Activated CD8-positive, alpha-beta T cell treated with anti-CD3 and anti-CD28 coated beads for 36 hours (primary cell): ENCODE results near the gene SPCS3. TPM values are rescaled to one million over a fixed set of nuclear protein-coding genes. Genes with fewer than 3 reads are reported as not detected.

Experiments
- ATAC-seq: fragments of 200-7000 bp; cut with Tn5 transposase; one replicate; pipeline ENCODE4 v1.10.0; 2021; ENCODE audit warnings: mild to moderate bottlenecking, moderate library complexity
- CTCF ChIA-PET: fragments of 350-600 bp; sonication (Branson Sonifier 250); formaldehyde crosslinking; loops from one replicate; lab custom pipeline; 2021; ENCODE audit warnings: antibody characterized with exemption; lab: Charles Lee
- POLR2A ChIA-PET: fragments of 350-600 bp; sonication (Branson Sonifier 250); formaldehyde crosslinking; loops from one replicate; lab custom pipeline; 2021; ENCODE audit warnings: antibody characterized with exemption; lab: Charles Lee
- DNase-seq: peaks from one replicate; pipeline ENCODE4 v3.0.0-alpha.2; 2020
- H3K27ac Mint-ChIP-seq: one replicate; pipeline ENCODE4 v1.8.0; 2021; ENCODE audit warnings: mild to moderate bottlenecking, mixed read lengths
- H3K27me3 Mint-ChIP-seq: one replicate; pipeline ENCODE4 v1.8.0; 2021; ENCODE audit warnings: mixed read lengths
- H3K36me3 Mint-ChIP-seq: one replicate; pipeline ENCODE4 v1.8.0; 2021; ENCODE audit warnings: low read depth, mixed read lengths
- H3K4me1 Mint-ChIP-seq: one replicate; pipeline ENCODE4 v1.8.0; 2021; ENCODE audit warnings: low read depth, mixed read lengths
- H3K4me3 Mint-ChIP-seq: one replicate; pipeline ENCODE4 v1.8.0; 2021; ENCODE audit warnings: mild to moderate bottlenecking, moderate library complexity, mixed read lengths
- H3K9me3 Mint-ChIP-seq: one replicate; pipeline ENCODE4 v1.8.0; 2021; ENCODE audit warnings: mixed read lengths
- CTCF ChIP-seq: fragments of 200-600 bp; IDR thresholded peaks from one replicate; pipeline ENCODE4 v1.8.0; 2022; ENCODE audit warnings: antibody characterized with exemption, mild to moderate bottlenecking
- intact Hi-C: fragments of 100-400 bp; cut with micrococcal nuclease; formaldehyde crosslinking; loops from one replicate; pipeline ENCODE4 v1.10.0; 2022
- total RNA-seq, 2 experiments: library from RNA; stranded (reverse); gene quantifications; one replicate each; pipeline ENCODE4 v1.2.3, GENCODE V29; 2021

Gene SPCS3
- total RNA-seq, 2 experiments from 2014 or later: 153 to 155 TPM

DNA sequence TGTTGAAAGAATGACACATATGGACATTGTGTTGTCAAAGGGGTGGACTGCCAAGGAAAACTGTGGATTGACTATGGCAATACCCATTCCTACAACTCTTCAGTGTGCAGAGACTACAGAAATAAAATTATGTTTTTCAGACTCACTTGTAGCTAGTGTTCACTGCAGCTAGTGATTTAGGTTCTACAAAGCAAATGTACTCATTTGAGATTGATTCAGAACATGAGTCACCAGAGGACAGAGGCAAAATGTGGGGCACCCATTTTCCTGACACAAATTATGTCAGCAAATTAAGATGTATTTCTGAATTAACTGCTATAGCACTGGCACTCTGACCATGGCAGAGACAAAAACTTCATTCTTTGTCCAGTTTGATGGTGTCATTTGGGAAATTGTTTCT, 40.7 kb downstream of the SPCS3 start:
- intact Hi-C loops: no loop called here
- ATAC-seq: no peak
- no peak for DNase-seq
- TF ChIP-seq CTCF: no peak
- H3K9me3 Mint-ChIP-seq: no peaks in the 10 kb centered on the region
- no peak overlapping the region for H3K4me3 Mint-ChIP-seq
- H3K27ac Mint-ChIP-seq: no peak overlapping the region
- no peaks in the 10 kb centered on the region for H3K4me1 Mint-ChIP-seq
- peaks cover 3% of the 10 kb centered on the region for H3K27me3 Mint-ChIP-seq
- ChIA-PET CTCF (no interaction called here), POLR2A (no interaction called here)
- H3K36me3 Mint-ChIP-seq: peaks cover 3% of the 10 kb centered on the region

DNA sequence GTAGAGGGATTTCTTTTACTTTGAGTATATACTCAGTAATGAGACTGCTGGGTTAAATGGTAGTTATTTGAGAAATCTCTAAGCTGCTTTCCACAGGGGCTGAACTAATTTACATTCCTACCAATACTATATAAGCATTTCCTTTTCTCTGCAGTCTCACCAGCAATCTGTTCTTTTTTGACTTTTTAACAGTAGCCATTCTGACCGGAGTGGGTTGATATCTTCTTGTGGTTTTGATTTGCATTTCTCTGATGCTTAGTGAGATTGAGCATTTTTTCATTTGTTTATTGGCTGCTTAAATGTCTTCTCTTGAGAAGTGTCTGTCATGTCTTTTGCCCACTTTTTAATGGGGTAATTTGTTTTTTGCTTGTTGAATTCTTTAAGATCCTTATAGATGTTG, 43.3 kb downstream of the SPCS3 start:
- Mint-ChIP-seq H3K27ac (no peak overlapping the region), H3K27me3 (peaks cover 3% of the 10 kb centered on the region), H3K4me3 (no peak overlapping the region), H3K9me3 (peaks cover 15% of the 10 kb centered on the region), H3K36me3 (peaks cover 4% of the 10 kb centered on the region), H3K4me1 (no peaks in the 10 kb centered on the region)
- intact Hi-C loops: no loop called here
- ChIA-PET POLR2A (no interaction called here), CTCF (no interaction called here)
- ATAC-seq (no peak), DNase-seq (no peak)
- no peak for TF ChIP-seq CTCF

GRCh38 chr4:176367771-176368465, 48.2 kb downstream of the SPCS3 start:
- H3K36me3 Mint-ChIP-seq: peaks cover 4% of the 10 kb centered on the region
- no peak overlapping the region for H3K4me3 Mint-ChIP-seq
- H3K4me1 Mint-ChIP-seq: no peaks in the 10 kb centered on the region
- peaks cover 17% of the 10 kb centered on the region for H3K9me3 Mint-ChIP-seq
- DNase-seq (no peak), ATAC-seq (no peak)
- ChIA-PET POLR2A (no interaction called here), CTCF (no interaction called here)
- H3K27ac Mint-ChIP-seq: no peak overlapping the region
- H3K27me3 Mint-ChIP-seq: peaks cover 4% of the 10 kb centered on the region
- TF ChIP-seq CTCF: no peak
- intact Hi-C loops: no loop called here

GRCh38 chr4:176376032-176376614, 56.4 kb downstream of the SPCS3 start:
- Mint-ChIP-seq H3K4me1 (no peaks in the 10 kb centered on the region), H3K36me3 (no peaks in the 10 kb centered on the region), H3K27me3 (peaks cover 12% of the 10 kb centered on the region), H3K4me3 (no peak overlapping the region), H3K27ac (no peak overlapping the region), H3K9me3 (no peaks in the 10 kb centered on the region)
- ChIA-PET CTCF (interaction anchor here (0.6 to 3.9 kb wide), 2 partner anchors 13 to 671 kb away, joined by 3 to 33 read pairs; no protein-coding TSS in a partner anchor), POLR2A (no interaction called here)
- peak; percentile 62 for TF ChIP-seq CTCF
- DNase-seq (no peak), ATAC-seq (no peak)
- intact Hi-C loops: loop anchor here (5.0 kb wide), 1 partner anchor 671 kb away; no protein-coding TSS in a partner anchor

DNA sequence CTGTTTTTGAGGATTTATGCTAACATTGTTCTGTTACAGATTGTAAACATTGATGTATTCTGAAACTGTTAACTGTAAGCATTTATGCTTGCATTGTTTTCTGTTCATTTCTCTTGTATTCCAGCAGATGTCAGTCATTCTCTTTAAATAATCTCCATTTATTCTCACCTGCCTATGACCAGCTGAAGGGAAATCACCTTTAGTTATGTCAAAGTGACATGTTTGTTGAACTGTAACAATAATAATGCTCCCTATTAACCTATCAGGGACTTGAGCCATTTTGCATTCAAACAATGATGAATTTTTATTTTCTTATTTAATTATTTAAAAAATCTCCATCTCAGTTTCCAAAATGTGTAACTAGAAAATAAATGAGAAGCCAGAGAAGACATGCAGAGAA, 58.0 kb downstream of the SPCS3 start:
- Mint-ChIP-seq H3K36me3 (no peaks in the 10 kb centered on the region), H3K9me3 (no peaks in the 10 kb centered on the region), H3K4me3 (no peak overlapping the region), H3K4me1 (no peaks in the 10 kb centered on the region), H3K27me3 (peaks cover 8% of the 10 kb centered on the region), H3K27ac (no peak overlapping the region)
- peak; percentile 47 for ATAC-seq
- POLR2A ChIA-PET: no interaction called here
- peak; percentile 35 for TF ChIP-seq CTCF
- CTCF ChIA-PET: interaction anchor here (1.3 to 3.9 kb wide), 3 partner anchors 10 to 669 kb away, joined by 3 to 33 read pairs (median 5); no protein-coding TSS in a partner anchor
- intact Hi-C loops: loop anchor here (5.0 kb wide), 1 partner anchor 670 kb away; no protein-coding TSS in a partner anchor
- DNase-seq: no peak
